ENCODE measurements around the gene ZNF674. TPM values are rescaled to one million over a fixed set of nuclear protein-coding genes. Genes with fewer than 3 reads are reported as not detected.
A peak's percentile ranks its signal among the peaks of the same experiment; 100 is the strongest.

ZNF674 gene
- total and polyA plus RNA-seq, 10 of the 15 experiments (the other 5 are each of a cell fraction or from before 2014, with no cell fraction given): 1.0 to 3.7 (median 1.8) TPM

DNA sequence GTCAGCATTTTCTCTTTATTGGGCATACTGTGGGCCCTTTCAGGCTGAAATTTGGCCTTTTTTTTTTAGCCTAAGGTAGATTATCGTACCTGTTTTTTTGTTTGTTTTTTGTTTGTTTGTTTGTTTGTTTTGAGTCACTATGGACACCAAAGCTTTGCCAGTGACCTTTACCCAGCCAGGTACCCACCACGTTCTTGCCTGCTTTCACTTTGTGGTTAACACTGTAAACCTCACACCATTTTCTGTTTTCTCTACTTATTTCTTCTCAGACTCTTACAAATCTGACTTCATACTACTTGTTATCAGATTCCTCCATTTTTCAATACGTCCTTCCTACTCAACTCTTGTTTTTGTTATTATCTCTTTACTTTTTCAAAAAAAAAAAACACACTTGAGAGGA lies 81.5 kb downstream of the ZNF674 start:
- ATAC-seq (peak; percentile 57), DNase-seq (ENCODE audit: low read depth, low spot score) (no peak), FAIRE-seq (no peak)
- intact Hi-C loops (cut with micrococcal nuclease; ENCODE audit: unreplicated experiment): no loop called here
- in situ Hi-C loops (cut with MboI): no loop called here
- ChIA-PET RAD21 (ENCODE audit: unreplicated experiment) (no interaction called here), POLR2A (no interaction called here), CTCF (no interaction called here), SMC1A (ENCODE audit: uncharacterized antibody, unreplicated experiment) (no interaction called here)
- H3K27me3 ChIP-seq (replicated peaks in 1 of 2; ENCODE audit: control insufficient read depth in 2 of 2, insufficient read depth in 2 of 2, low read length in 1 of 2): no peaks in the 10 kb centered on the region
- no peak overlapping the region for H2AFZ ChIP-seq (ENCODE audit: control insufficient read depth, low read depth, low read length)
- H3K4me2 ChIP-seq (ENCODE audit: control insufficient read depth, insufficient read depth): no peak overlapping the region
- no peak overlapping the region for H3K9ac ChIP-seq (ENCODE audit: control insufficient read depth, insufficient read depth, low read length)
- H3K9me3 ChIP-seq (replicated peaks; ENCODE audit: control insufficient read depth, insufficient read depth, low read length): no peaks in the 10 kb centered on the region; the same call in 1 of the 3 replicates
- H3K36me3 ChIP-seq (ENCODE audit: control insufficient read depth in 2 of 2, insufficient read depth in 2 of 2, low read length in 1 of 2): peaks cover 0 to 9% of the 10 kb centered on the region in 2 experiments; a peak in 1 of 4 replicates
- 41% methylated on average over 3 of the region's 3 CpGs for WGBS (ENCODE audit: insufficient coverage, insufficient replicate concordance, low lambda C conversion rate, missing lambda C conversion rate)
- H3K79me2 ChIP-seq (ENCODE audit: control insufficient read depth, insufficient read depth, low read length): no peaks in the 10 kb centered on the region
- no TSS peak for BruUV-seq (replicated peaks)
- H4K20me1 ChIP-seq (ENCODE audit: control insufficient read depth, insufficient read depth): no peaks in the 10 kb centered on the region
- no peak overlapping the region for H3K4me3 ChIP-seq
- no peak for TF ChIP-seq ZNF207 (IDR thresholded peaks at IDR 0.05; ENCODE audit: borderline replicate concordance)
- peak; percentile 44; the same call in 1 of the 2 replicates for TF ChIP-seq NR2F1 (conservative IDR thresholded peaks at IDR 0.05)
- TF ChIP-seq MTA2 (IDR thresholded peaks at IDR 0.05; ENCODE audit: low read depth): peak; percentile 32; the same call in 1 of the 2 replicates
- no peak for TF ChIP-seq ASH2L (IDR thresholded peaks at IDR 0.05; ENCODE audit: borderline replicate concordance, low read depth)
- TF ChIP-seq, protein P1, sequence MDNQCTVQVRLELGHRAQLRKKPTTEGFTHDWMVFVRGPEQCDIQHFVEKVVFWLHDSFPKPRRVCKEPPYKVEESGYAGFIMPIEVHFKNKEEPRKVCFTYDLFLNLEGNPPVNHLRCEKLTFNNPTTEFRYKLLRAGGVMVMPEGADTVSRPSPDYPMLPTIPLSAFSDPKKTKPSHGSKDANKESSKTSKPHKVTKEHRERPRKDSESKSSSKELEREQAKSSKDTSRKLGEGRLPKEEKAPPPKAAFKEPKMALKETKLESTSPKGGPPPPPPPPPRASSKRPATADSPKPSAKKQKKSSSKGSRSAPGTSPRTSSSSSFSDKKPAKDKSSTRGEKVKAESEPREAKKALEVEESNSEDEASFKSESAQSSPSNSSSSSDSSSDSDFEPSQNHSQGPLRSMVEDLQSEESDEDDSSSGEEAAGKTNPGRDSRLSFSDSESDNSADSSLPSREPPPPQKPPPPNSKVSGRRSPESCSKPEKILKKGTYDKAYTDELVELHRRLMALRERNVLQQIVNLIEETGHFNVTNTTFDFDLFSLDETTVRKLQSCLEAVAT (IDR thresholded peaks at IDR 0.05): peak; percentile 47; the same call in 1 of the 2 replicates
- TF ChIP-seq RUNX3 (IDR thresholded peaks at IDR 0.05; ENCODE audit: low read length): 0 out of 2 replicates have a peak, but pooled peaks have one; percentile 22
- no peak overlapping the region for H3K27ac ChIP-seq (ENCODE audit: control insufficient read depth, insufficient read depth)
- H3K4me1 ChIP-seq (ENCODE audit: control insufficient read depth, insufficient read depth, low read length): peaks cover 8% of the 10 kb centered on the region

Measured in GM12878 (cell line).